ENCODE results near the gene MED22. TPM values are rescaled to one million over a fixed set of nuclear protein-coding genes. Genes with fewer than 3 reads are reported as not detected.
A peak's percentile ranks its signal among the peaks of the same experiment; 100 is the strongest.

MED22 gene
- total RNA-seq, 1 experiment from 2014 or later, result 26.2 TPM

GRCh38 chr9:133355881-133356357 lies 8.0 kb upstream of the MED22 start:
- CTCF ChIA-PET, result no interaction called here
- TF ChIP-seq POLR2AphosphoS5 (IDR thresholded peaks at IDR 0.05; ENCODE audit: low read depth, low read length), result no peak
- TF ChIP-seq SIN3A (IDR thresholded peaks at IDR 0.05; ENCODE audit: borderline replicate concordance, insufficient read depth, low read depth, low read length), result no peak
- TF ChIP-seq TCF7L2 (IDR thresholded peaks at IDR 0.05; ENCODE audit: low read depth, low read length), result no peak
- TF ChIP-seq, protein P1, sequence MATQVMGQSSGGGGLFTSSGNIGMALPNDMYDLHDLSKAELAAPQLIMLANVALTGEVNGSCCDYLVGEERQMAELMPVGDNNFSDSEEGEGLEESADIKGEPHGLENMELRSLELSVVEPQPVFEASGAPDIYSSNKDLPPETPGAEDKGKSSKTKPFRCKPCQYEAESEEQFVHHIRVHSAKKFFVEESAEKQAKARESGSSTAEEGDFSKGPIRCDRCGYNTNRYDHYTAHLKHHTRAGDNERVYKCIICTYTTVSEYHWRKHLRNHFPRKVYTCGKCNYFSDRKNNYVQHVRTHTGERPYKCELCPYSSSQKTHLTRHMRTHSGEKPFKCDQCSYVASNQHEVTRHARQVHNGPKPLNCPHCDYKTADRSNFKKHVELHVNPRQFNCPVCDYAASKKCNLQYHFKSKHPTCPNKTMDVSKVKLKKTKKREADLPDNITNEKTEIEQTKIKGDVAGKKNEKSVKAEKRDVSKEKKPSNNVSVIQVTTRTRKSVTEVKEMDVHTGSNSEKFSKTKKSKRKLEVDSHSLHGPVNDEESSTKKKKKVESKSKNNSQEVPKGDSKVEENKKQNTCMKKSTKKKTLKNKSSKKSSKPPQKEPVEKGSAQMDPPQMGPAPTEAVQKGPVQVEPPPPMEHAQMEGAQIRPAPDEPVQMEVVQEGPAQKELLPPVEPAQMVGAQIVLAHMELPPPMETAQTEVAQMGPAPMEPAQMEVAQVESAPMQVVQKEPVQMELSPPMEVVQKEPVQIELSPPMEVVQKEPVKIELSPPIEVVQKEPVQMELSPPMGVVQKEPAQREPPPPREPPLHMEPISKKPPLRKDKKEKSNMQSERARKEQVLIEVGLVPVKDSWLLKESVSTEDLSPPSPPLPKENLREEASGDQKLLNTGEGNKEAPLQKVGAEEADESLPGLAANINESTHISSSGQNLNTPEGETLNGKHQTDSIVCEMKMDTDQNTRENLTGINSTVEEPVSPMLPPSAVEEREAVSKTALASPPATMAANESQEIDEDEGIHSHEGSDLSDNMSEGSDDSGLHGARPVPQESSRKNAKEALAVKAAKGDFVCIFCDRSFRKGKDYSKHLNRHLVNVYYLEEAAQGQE (IDR thresholded peaks at IDR 0.05; ENCODE audit: insufficient read depth in 1 of 2, low read depth in 2 of 2, low read length in 1 of 2), result no peak
- no peak for TF ChIP-seq CTCF (IDR thresholded peaks at IDR 0.05)
- POLR2A ChIA-PET, result interaction anchor here (0.5 to 0.6 kb wide), 4 partner anchors 15 to 189 kb away, joined by 3 to 5 read pairs (median 4); no protein-coding TSS in a partner anchor
- in situ Hi-C loops (cut with HindIII; ENCODE audit: low pct_unique_long_range_greater_than_20kb, low sequenced_read_pairs) (no loop called here), intact Hi-C loops (cut with micrococcal nuclease; ENCODE audit: unreplicated experiment) (loop anchor here (10.0 kb wide), 1 partner anchor 129 kb away; no protein-coding TSS in a partner anchor)
- Histone ChIP-seq H3K36me3 (ENCODE audit: control insufficient read depth, insufficient read depth, low read length) (peaks cover 8% of the 10 kb centered on the region), H3K9me3 (ENCODE audit: control insufficient read depth, insufficient read depth, low read depth, low read length) (no peaks in the 10 kb centered on the region), H3K27ac (ENCODE audit: low read length) (peak overlapping the region; percentile 90), H3K27me3 (ENCODE audit: control insufficient read depth, insufficient read depth, low read length) (no peaks in the 10 kb centered on the region), H3K4me3 (ENCODE audit: low read depth in 2 of 2, low read length in 2 of 2) (peak overlapping the region; percentile 59 to 78), H3K4me1 (ENCODE audit: control insufficient read depth, insufficient read depth, low read length) (peaks cover 10% of the 10 kb centered on the region; the same call in 1 of the 2 replicates)
- peak; percentile 46 for ATAC-seq
- no peak for DNase-seq (ENCODE audit: low read depth, low spot score)
- BruUV-seq (replicated peaks), result TSS peak; percentile 68

GRCh38 chr9:133354766-133355165 lies 6.8 kb upstream of the MED22 start:
- peaks cover 19% of the 10 kb centered on the region for H3K4me1 ChIP-seq (ENCODE audit: control insufficient read depth, insufficient read depth, low read length)
- in situ Hi-C loops (cut with HindIII; ENCODE audit: low pct_unique_long_range_greater_than_20kb, low sequenced_read_pairs), result no loop called here
- H3K36me3 ChIP-seq (ENCODE audit: control insufficient read depth, insufficient read depth, low read length), result peaks cover 15% of the 10 kb centered on the region
- H3K27me3 ChIP-seq (ENCODE audit: control insufficient read depth, insufficient read depth, low read length), result no peaks in the 10 kb centered on the region
- TF ChIP-seq SIN3A (IDR thresholded peaks at IDR 0.05; ENCODE audit: borderline replicate concordance, insufficient read depth, low read depth, low read length) (no peak), POLR2AphosphoS5 (IDR thresholded peaks at IDR 0.05; ENCODE audit: low read depth, low read length) (no peak), TCF7L2 (IDR thresholded peaks at IDR 0.05; ENCODE audit: low read depth, low read length) (no peak), CTCF (IDR thresholded peaks at IDR 0.05) (no peak)
- TF ChIP-seq, protein P1 (IDR thresholded peaks at IDR 0.05; ENCODE audit: insufficient read depth in 1 of 2, low read depth in 2 of 2, low read length in 1 of 2), result no peak
- H3K27ac ChIP-seq (ENCODE audit: low read length), result no peak overlapping the region
- no TSS peak for BruUV-seq (replicated peaks)
- ATAC-seq (no peak), DNase-seq (ENCODE audit: low read depth, low spot score) (no peak)
- intact Hi-C loops (cut with micrococcal nuclease; ENCODE audit: unreplicated experiment), result loop anchor here (10.0 kb wide), 1 partner anchor 130 kb away; no protein-coding TSS in a partner anchor
- H3K9me3 ChIP-seq (ENCODE audit: control insufficient read depth, insufficient read depth, low read depth, low read length), result no peaks in the 10 kb centered on the region
- H3K4me3 ChIP-seq (ENCODE audit: low read depth in 2 of 2, low read length in 2 of 2), result no peak overlapping the region
- ChIA-PET POLR2A (no interaction called here), CTCF (no interaction called here)
